Measurements from ENCODE around the gene BBX.
"Not testable (repeated sequence)": the region's sequence is repeated elsewhere in the genome, so short reads cannot be mapped to it uniquely, and the experiment has no call there.

The BBX gene

DNA sequence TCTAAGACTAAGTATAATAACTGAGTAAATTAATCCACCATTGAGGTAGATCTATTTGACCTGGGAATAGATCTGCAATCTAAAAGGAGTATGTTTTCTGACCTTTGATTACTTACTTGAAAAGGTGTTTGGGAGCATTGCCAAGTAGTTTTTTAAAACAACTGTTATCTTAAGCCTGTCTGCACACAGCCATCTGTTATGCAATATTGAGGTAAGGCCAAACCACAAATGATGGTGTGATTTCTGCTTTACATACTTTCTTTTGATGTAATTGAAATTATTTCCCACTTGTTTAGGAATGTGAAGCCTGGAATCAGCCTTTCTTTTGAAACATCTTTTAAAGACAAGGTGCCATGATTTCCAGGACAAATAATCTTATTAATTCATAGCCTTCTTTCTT lies 274.0 kb downstream of the BBX start:
- no peak for DNase-seq (ENCODE audit: low read depth in 1 of 2, low spot score in 1 of 2)

DNA sequence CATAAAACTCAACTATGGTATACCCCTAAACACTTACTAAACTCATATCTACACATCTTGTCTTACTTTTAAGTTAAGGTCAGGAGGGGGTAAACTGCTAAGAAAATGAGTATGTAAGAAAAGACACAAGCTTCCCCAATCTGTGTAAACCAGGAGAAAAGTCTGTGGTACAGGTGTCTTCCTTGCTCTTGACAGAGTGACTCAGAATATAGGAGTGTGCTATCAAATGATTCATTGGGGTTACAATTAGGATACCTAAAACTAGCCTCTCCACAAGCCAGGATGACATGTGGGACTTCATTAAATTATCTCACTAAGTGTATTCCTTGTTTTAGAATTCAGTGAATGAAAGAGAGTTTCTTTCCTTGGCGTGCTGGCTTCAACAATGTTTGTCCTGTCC lies 274.8 kb downstream of the BBX start:
- no peak for DNase-seq (ENCODE audit: low read depth in 1 of 2, low spot score in 1 of 2)

DNA sequence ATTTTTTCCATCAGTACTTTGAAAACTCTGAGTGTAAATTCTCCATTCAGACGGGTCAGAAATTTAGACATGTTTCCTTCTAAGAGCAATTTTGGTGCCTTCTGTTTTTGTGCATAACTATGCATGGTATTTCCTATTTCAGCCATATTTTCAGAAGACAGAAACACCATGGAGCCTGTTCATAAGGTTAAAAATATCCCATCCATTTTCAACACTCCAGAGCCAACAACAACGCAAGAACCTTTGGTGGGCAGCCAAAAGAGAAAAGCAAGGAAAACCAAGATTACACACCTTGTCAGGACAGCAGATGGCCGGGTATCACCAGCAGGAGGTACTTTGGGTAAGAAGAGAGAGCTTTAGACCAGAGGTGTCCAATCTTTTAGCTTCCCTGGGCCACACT lies 275.6 kb downstream of the BBX start:
- no peak for DNase-seq (ENCODE audit: low read depth in 1 of 2, low spot score in 1 of 2)

- DNase-seq (ENCODE audit: low read depth in 1 of 2, low spot score in 1 of 2), result no peak
Observed at GRCh38 chr3:107800710-107801109, 277.9 kb downstream of the BBX start.

- DNase-seq (ENCODE audit: low read depth in 1 of 2, low spot score in 1 of 2), result no peak
Observed at GRCh38 chr3:107803170-107803569, 280.4 kb downstream of the BBX start.

DNA sequence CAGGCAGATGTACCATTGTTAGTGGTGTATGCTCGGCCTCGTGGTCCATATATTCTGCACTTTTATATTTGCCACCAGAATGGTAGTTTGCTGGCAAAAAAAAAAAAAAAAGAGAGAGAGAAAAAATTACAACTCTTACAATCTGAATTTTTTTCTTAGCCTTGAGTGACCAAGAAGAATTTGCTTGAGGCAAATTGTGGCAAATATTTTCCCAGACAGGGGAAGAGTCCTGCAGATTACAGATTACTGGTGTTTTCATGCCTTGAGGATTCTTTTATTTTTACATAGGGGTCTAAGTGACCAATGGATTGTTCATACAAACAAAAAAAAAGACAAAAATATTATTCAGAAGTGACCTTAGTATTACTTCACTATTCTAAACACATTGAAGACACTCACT lies 283.3 kb downstream of the BBX start:
- DNase-seq (ENCODE audit: low read depth in 1 of 2, low spot score in 1 of 2), result no peak

GRCh38 chr3:107806536-107806935 lies 283.8 kb downstream of the BBX start:
- no peak for DNase-seq (ENCODE audit: low read depth in 1 of 2, low spot score in 1 of 2)

GRCh38 chr3:107810171-107811071 lies 287.7 kb downstream of the BBX start:
- DNase-seq (ENCODE audit: low read depth in 1 of 2, low spot score in 1 of 2), result no peak

DNA sequence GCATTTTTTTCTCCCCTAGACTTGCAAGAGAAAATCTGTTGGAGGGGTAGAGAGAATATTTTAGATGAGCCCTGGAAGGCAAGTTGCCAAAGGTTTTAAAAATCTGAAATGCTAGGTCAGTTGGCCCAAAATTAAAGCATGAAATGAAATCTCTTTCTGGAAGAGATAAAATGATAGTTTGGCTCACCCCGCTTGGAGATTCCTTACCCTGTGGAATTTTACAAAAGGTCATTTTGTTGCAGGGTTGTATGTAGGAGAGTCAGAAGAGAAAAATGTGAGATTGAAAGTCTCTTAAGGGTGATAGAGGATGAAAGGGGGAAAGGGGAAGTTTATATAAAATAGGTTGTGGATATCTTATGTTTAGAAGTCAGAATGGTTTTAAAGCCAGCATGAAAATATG lies 290.3 kb downstream of the BBX start:
- DNase-seq (ENCODE audit: low read depth in 1 of 2, low spot score in 1 of 2), result no peak

DNA sequence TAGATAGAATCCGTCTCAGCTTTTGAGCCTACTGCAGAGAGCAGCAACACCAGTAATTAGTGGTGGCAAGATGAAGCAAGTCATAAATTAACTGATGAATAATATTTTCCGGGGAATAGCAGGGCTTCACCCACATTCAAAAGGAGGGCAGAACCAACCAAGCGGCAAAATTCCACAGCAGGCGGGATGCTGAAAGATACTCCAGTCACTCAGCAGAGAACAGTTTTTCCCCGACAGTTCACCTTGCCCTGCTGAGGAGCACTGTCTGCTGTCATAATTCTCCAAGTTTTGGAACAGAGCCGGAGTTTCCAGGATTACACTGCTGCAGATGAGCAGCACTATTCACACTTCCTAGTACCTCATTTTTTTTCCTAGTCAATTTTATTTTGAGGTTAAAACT lies 293.3 kb downstream of the BBX start:
- DNase-seq (ENCODE audit: low read depth in 1 of 2, low spot score in 1 of 2), result no peak

DNA sequence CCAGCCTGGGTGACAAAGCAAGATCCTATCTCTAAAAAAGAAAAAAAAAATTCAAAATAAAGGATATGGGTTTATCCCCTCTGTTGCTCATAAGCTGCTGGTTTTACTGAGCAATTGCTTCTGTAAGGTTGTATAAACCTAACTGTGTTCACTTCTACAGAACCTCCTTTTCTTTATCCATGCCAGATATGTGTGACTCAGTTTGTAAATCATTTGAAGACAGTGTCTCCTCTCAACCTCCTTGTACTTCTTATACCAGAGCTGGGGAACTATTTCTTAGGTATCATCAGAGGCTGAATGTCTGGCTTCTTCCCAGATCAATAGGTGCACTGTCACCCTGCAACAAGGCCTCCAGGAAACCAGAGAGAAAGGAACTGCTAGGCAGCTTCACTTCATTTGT lies 294.3 kb downstream of the BBX start:
- DNase-seq (ENCODE audit: low read depth in 1 of 2, low spot score in 1 of 2), result no peak

DNA sequence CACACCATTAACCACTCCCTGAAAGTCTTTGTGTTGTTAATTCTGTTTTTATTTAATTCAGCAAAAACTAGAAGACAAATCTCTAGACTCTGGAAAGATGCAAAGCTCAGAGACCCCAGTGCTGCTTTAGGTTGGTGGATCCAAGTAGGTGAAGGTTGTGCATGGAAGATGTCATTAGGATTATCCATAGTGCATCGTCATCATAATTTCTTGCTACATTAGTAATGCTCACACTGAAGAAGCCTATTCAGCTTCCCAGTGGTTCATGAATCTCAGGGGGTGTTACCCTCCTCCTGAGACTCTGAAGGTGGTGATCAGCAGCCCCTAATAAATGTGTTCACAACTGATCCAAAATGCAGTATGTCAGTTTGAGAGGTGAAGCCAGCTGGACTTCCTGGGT lies 295.3 kb downstream of the BBX start:
- DNase-seq (ENCODE audit: low read depth in 1 of 2, low spot score in 1 of 2), result no peak

DNA sequence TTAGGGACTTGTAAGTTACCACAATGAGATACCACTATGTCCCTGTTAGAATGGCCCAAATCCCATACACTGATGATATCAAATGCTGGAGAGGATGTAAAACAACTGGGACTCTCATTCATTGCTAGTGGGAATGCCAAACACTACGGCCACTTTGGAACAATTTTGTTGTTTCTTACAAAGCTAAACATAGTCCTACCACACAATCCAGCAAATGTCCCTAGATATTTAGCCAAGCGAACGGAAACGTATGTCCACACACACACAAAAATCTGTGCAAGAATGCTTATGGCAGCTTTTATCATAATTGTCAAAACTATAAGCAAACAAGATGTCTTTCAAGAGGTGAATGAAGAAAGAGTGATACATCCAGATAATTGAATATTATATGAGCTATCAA lies 296.9 kb downstream of the BBX start:
- DNase-seq (ENCODE audit: low read depth in 1 of 2, low spot score in 1 of 2), result no peak

DNA sequence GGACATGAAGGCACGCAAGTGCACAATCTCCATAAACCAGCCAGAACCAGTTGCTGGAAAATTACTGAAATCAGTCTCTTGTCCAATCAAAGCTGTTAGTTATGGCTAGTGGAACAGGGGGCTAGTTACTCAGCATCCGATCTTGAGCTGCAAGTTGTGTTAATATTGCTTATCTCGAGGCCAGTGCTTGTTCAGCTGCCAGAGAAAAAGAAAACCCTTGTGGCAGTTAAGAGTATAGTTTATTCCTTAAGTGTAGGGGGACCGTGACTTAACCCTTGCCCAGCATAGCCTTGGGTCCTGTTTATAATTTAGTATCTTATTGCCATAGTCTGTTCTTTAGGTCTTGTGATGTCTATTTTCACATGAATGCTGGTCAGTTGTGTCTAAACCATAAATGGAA lies 299.5 kb downstream of the BBX start:
- no peak for DNase-seq (ENCODE audit: low read depth in 1 of 2, low spot score in 1 of 2)

DNA sequence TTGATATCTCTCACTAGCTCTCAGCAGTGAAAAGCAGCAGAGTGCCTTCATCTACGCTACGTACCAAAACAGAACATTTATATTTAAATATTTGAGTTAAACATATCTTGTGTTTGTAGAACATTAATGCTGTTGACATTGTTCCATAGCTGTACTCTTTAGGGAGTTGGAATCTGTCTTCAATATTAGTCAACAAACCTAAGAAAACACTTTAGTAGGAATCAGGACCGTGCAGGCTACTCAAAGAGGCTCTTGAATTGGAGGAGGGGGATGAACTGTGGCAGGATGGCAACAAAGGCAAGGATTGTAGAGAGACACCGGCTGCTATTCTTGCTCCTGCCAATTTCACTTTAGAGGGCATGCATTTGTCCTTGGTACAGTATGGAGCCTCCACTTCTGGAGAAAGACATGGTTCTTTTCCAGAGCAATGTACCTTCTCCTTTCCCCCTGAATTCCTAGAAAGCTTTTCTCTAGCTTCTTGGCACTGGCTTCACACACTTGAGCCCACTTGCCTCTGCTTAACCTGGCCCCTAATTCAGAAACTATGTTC lies 302.1 kb downstream of the BBX start:
- no peak for DNase-seq (ENCODE audit: low read depth in 1 of 2, low spot score in 1 of 2)

- DNase-seq (ENCODE audit: low read depth in 1 of 2, low spot score in 1 of 2), result no peak
Observed at GRCh38 chr3:107825556-107825955, 302.8 kb downstream of the BBX start.

DNA sequence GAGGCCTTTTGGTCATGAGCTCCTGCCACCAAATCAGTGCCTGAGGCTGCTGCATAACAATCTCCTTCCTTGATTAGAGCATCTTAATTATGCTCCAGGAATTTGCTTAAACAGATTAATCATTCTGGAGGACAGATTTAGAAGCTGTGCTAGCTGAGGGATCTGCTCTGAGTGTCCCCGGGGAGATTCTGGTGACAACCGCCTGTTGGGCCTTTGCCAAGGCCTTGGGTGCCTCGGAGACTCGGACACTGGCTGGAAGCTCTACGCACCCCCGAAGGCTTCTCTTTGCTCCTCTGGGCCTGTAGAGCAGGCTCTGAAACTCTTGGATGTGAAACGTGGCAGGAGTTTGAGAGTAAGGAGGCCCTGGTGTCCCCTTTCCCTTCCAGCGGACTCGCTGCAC lies 304.0 kb downstream of the BBX start:
- no peak for DNase-seq (ENCODE audit: low read depth in 1 of 2, low spot score in 1 of 2)

DNA sequence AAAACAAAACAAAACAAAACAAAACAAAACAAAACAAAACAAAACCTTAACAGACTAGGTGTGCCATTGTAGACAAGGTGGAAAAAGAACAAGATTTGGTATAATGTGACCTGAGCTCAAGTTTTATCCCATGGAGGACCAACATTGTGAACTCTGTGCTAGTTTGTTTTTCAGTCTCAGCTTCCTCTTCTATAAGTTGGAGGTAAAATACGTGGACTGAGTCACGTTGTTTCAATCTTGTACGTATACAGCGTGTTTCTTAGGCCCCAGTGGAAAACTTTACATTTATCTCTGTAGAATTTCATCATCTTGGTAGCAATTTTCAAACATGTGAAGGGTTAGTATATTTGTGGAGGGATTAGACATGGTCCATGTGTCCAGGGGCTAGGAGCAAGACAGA lies 306.4 kb downstream of the BBX start:
- DNase-seq (ENCODE audit: low read depth in 1 of 2, low spot score in 1 of 2), result no peak

- no peak for DNase-seq (ENCODE audit: low read depth in 1 of 2, low spot score in 1 of 2)
Observed at GRCh38 chr3:107831590-107831989, 308.8 kb downstream of the BBX start.

DNA sequence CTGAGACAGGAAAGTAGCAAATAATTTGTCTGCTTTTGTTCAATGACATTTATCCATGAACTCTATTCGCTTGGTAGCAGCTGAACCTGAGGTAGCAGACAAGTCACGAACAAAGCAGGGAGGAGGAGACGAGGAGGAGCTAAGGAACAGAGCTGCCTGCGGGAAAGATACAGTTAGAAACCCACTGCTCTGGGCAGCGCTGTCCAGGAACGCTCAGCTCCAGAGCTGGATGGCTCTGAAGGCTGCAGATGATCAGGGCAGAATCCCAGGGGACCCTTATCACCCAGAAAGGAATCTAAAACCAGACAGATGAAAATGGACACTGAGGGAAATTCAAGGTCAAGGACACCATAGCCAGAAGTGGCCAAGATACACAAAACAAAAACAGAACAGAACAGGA lies 310.3 kb downstream of the BBX start:
- no peak for DNase-seq (ENCODE audit: low read depth in 1 of 2, low spot score in 1 of 2)

- no peak for DNase-seq (ENCODE audit: low read depth in 1 of 2, low spot score in 1 of 2)
Observed at GRCh38 chr3:107833722-107834416, 311.1 kb downstream of the BBX start.

DNA sequence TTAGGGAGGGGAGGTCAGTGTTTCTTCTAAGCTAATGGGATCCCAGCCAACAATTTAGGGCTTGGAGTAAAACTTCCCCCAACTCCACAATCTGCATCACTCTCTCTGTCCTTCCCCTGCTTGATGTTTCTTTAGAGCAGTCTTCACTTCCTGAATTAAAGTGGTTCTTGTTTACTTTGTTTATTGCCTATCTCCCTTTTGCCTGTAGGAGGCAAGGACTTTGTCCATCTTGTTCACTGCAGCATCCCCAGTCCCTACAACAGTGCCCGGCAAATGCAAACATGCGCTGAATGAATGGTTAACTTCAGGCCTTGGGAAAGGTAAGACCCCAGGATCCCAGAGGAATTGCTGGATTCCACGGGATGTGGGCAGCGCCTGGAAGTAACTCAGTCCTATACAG lies 312.2 kb downstream of the BBX start:
- DNase-seq (ENCODE audit: low read depth in 1 of 2, low spot score in 1 of 2), result not testable (repeated sequence)

Measured in activated CD4-positive, alpha-beta T cell treated with anti-CD3 and anti-CD28 coated beads, Interleukin-2, amount 50 U/mL, for 24 hours (primary cell).